A172 (cell line): ENCODE measurements around the gene UCK2. TPM values are rescaled to one million over a fixed set of nuclear protein-coding genes. Genes with fewer than 3 reads are reported as not detected.

Source experiments
- DNase-seq: peaks from one replicate; pipeline ENCODE4 v3.0.0-alpha.2; 2015; ENCODE audit warnings: low spot score
- total RNA-seq: library from RNA; depleted of rRNA; stranded (reverse); fragments of >200 nt; shearing (Covaris generic); gene quantifications from 2 replicates; pipeline ENCODE4 v1.2.3, GENCODE V29; 2014

Gene UCK2
- total RNA-seq, 1 experiment from 2014 or later: 71.3 TPM

- no peak for DNase-seq
Measured at GRCh38 chr1:165879946-165880345, 52.5 kb downstream of the UCK2 start.

- no peak for DNase-seq
Measured at GRCh38 chr1:165880993-165881392, 53.6 kb downstream of the UCK2 start.

DNA sequence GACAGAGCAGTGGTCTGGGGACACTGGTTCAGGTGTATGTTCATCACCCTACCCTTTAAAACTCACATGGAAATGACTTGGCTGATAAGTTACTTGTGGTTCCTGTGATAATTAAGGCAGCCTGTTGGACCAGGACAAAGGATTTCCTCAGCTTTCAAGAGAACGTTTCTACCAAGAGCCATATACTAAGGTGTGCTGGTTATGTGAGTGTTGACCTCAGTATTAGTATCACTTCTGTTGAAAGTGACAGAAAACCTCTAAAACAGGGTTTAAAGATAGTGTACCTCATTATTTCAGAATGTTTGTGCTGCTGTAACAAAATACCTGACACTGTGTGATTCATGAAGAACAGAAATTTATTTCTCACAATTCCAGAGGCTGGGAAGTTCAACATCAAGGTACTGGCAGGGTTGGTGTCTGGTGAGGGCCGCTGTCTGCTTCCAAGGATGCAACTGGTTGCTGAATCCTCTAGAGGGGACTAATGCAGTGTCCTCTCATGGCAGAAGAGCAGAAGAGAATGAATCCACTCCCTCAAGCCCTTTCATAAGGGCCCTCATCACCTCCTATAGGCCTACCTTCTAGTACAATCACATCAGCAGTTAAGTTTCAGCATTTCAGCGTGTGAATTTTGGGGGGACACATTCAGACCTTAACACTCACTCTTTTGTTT, 54.9 kb downstream of the UCK2 start:
- no peak for DNase-seq

GRCh38 chr1:165883056-165883455, 55.6 kb downstream of the UCK2 start:
- peak; percentile 59 for DNase-seq

GRCh38 chr1:165884009-165884689, 56.7 kb downstream of the UCK2 start:
- no peak for DNase-seq

- DNase-seq: no peak
Measured at GRCh38 chr1:165884690-165885304, 57.4 kb downstream of the UCK2 start.

DNA sequence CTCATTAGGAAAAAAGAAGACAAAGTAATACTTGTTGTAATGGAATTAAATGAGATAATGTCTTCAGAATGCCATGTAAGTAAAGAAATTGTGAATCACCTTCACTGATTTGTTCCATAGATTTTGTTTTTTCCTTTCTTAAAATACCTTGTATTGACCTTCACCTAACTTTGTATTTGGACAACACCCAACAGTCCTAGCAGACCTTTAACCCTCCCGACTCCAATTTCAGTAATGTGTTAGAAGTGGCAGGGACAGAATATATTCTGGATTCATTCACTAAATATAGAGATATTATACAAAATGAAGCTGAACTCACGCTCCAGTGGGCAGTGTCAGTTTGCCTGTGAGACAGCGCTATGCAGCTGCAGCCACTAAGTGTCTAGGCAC, 57.9 kb downstream of the UCK2 start:
- DNase-seq: no peak

DNA sequence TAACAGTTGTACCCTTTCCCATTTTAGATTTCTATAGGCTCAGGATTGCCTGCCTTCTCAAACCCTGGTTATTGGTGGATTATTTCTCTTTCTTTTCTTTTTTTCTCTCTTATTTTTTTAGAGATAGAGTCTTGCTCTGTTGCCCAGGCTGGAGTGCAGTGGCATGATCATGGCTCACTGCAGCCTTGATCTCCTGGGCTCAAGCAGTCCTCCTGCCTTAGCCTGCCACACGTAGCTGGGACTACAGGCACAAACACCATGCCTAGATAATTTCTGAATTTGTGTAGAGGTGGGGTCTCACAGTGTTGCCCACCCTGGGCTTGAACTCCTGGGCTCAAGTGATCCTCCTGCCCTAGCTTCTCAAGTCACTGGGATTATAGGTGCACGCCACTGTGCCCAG, 58.8 kb downstream of the UCK2 start:
- DNase-seq: no peak

DNA sequence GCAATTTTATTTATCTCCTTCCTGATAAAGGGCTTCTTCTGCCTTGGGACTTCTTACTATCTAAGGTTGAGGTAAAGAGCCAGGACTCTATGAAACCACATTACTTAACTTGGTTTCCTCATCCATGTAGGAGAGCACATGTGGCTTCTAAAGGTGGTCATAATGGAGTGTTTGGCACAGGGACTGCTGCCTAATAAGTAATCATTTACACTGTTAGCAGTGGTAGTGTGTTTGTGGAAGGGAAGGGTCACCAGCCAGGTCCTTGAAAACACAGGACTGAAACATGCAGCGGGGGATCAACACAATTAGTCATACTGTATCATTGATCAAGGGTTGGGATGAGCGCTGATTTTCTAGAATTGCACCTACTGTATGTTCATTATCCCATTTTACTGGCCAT, 59.6 kb downstream of the UCK2 start:
- DNase-seq: no peak

GRCh38 chr1:165887877-165888551, 60.6 kb downstream of the UCK2 start:
- no peak for DNase-seq

DNA sequence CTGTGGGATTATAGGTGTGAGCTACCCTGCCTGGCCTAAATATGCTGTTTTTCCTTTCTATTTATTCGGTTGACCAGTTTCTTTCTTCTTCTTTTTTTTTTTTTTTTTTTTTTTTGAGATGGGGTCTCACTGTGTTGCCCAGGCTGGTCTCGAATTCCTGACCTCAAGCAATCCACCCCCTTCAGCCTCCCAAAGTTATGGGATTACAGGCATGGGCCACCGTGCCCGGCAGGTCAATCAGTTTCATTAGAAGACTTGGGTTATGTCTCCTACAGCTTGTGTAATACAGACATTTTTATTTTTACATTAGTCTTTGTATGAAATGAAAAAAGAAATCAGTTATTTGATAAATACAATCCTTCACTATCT, 61.1 kb downstream of the UCK2 start:
- DNase-seq: no peak

- DNase-seq: no peak
Measured at GRCh38 chr1:165890684-165891083, 63.3 kb downstream of the UCK2 start.

GRCh38 chr1:165891111-165891860, 63.9 kb downstream of the UCK2 start:
- DNase-seq: no peak

GRCh38 chr1:165892935-165893334, 65.5 kb downstream of the UCK2 start:
- no peak for DNase-seq

GRCh38 chr1:165893507-165893906, 66.1 kb downstream of the UCK2 start:
- DNase-seq: no peak

GRCh38 chr1:165894591-165894990, 67.2 kb downstream of the UCK2 start:
- peak; percentile 29 for DNase-seq

GRCh38 chr1:165895451-165895871, 68.0 kb downstream of the UCK2 start:
- peak; percentile 32 for DNase-seq

DNA sequence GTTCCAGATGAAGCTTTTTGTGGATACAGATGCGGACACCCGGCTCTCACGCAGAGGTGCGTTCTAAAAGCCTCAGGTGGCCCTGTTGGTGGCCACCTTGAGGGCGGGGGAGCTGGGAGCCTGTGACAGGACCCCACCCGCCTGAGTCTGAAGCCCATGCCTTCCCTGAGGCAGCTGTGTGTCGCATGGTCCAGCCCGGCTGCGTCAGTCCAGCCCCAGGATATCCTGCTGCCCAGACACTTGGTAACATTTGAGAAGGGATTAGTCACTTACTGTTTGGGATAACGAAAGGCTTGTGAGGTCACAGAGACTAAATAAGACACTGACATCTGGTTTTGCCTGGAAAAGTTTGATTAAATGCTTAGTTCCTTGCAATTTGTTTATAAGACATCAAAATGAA, 68.9 kb downstream of the UCK2 start:
- peak; percentile 80 for DNase-seq

DNA sequence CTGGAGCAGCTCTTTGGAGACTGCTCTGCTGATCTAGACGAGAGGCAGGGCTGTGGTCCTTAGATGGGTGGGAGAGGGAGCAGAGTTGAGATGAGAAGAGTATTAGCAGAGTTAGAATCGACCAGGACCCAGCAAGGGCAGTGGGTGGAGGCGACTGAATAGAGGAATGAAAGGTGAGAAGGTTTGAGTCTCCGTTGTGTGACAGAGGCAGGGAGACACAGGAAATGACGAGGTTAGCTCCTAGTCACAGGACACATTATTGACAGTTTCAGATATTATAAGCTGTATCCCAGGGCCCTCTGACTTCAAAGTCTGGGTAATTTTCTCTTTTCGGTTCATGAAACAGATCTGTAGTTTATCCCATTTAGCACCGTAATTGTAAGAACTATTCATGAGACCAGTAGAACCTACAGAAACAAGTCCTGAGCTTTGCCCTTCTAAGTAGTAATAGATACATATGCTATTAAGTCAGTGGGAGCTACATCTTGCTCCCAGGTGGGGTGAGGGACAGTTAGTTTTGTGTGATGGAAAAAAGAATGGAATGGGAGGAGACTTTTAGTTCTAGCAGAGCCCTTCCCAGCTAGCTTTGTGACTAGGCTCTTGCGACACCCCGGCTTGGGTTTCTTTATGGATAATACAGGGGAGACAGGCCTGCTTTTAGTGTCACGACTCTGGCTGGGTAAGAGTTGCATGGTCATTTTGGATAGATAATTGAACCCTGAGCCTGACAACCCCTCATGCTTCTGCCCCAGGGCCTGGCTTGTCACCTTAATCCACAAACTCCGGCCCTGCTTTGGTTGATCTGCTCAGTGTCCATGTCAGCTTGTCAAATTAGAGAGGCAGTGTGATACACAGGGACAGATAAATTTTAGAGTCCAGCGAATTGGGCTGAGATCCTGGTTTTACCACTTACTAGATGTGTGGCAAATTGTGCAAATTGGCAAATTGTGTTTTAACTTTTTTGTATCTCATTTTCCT, 70.2 kb downstream of the UCK2 start:
- no peak for DNase-seq

DNA sequence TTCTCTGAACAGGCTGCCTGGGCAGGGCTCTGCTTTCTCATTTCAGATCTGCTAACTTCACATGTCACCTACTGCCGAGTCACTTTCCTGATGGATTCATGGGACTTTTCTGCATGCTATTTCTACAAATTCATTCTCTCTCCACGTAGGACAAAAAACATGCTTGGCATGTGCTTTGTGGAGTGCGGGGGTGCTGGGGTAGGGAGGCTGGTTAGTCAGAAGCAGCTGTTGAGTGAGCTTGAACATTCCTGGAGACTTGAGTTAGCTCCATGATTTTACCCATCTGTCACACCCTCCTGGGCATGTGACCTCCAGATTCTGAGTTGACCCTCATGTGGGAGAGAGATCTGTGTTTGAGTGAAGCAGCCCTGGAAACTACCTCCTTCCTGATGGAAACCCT, 71.4 kb downstream of the UCK2 start:
- DNase-seq: peak; percentile 96

GRCh38 chr1:165899461-165899941, 72.1 kb downstream of the UCK2 start:
- DNase-seq: no peak
